Esophagus squamous epithelium (tissue), 4 donors: ENCODE results near the gene PLD2.

Experiments used
- CTCF ChIP-seq, 6 experiments: fragments of 450-650 bp in 4 of 6; fragments of 200-600 bp in 2 of 6; sonication (generic) in 2 of 6; IDR thresholded peaks; one replicate each; pipeline ENCODE4 v1.5.1; 2016 to 2019; ENCODE audit warnings: antibody characterized with exemption in 6 of 6, mild to moderate bottlenecking in 4 of 6, moderate library complexity in 4 of 6
- POLR2A ChIP-seq, 4 donors: fragments of 450-650 bp; IDR thresholded peaks; one replicate each; pipeline ENCODE4 v1.6.1; 2017; ENCODE audit warnings: antibody characterized with exemption in 4 of 4, mild to moderate bottlenecking in 4 of 4, moderate library complexity in 3 of 4

GRCh38 chr17:4806777-4807604 lies at the start of gene PLD2:
- TF ChIP-seq CTCF (IDR thresholded peaks at IDR 0.05) (no peak), POLR2A (IDR thresholded peaks at IDR 0.05) (peak in 2 of 4 donors; percentile 14 to 83)
